C4-2B (cell line): ENCODE measurements around the gene NEU2.

Experiments
- ZFX ChIP-seq: fragments of 450-650 bp; IDR thresholded peaks from 2 replicates; pipeline ENCODE4 v1.6.1; 2017
- TF ChIP-seq, protein P1 (sequence below): fragments of 450-650 bp; conservative IDR thresholded peaks from 2 replicates; pipeline ENCODE4 v1.5.1; 2017; ENCODE audit warnings: mild to moderate bottlenecking

DNA sequence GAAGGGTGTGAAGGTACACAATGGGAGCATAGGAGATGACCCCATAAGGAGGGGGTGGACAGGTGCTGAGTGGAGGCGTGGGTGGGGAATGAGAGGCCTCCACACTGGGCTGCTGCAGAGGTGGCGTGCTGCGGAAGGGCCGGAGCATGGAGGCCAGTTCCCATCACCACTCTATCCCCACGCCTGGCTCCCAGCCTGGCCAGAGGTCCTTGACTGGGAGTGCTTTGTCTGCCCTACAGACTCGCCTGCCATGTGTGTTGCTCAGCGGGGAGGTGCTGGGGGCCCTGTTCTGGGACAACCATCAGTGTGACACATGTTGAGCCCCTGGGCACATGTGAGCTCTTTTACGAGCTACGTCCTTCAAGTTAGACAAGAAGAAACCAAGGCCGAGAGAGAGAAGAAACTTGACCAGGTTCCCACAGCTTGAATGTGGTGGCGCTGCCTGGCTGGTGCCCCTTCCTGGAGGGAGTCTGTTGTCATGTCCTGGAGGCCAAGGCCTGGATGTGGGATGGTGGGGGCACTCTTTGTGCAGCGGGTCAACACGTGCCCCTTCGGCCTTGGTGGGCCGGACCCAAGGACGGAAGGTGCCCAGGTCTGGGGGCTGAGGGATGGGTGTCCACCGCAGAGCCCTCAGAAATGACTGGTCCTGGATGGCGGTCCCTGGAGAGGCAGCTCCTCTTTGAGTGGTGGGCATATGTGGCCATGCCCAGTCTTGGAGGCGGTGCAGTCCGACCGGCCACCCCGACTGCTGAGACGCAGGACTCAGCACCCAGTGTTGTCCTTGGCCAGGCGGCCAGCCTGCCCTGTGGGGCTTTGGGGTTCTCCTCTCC lies 26.5 kb downstream of the NEU2 start:
- TF ChIP-seq, protein P1, sequence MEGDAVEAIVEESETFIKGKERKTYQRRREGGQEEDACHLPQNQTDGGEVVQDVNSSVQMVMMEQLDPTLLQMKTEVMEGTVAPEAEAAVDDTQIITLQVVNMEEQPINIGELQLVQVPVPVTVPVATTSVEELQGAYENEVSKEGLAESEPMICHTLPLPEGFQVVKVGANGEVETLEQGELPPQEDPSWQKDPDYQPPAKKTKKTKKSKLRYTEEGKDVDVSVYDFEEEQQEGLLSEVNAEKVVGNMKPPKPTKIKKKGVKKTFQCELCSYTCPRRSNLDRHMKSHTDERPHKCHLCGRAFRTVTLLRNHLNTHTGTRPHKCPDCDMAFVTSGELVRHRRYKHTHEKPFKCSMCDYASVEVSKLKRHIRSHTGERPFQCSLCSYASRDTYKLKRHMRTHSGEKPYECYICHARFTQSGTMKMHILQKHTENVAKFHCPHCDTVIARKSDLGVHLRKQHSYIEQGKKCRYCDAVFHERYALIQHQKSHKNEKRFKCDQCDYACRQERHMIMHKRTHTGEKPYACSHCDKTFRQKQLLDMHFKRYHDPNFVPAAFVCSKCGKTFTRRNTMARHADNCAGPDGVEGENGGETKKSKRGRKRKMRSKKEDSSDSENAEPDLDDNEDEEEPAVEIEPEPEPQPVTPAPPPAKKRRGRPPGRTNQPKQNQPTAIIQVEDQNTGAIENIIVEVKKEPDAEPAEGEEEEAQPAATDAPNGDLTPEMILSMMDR: no peak
- TF ChIP-seq ZFX: no peak
